PC-3 (cell line): ENCODE data around the gene COL13A1. TPM values are rescaled to one million over a fixed set of nuclear protein-coding genes. Genes with fewer than 3 reads are reported as not detected.

ENCODE experiments used
- ATAC-seq: fragments of 200-7000 bp; cut with Tn5 transposase; 2 replicates; pipeline ENCODE4 v1.9.1; 2020; ENCODE audit warnings: mild to moderate bottlenecking, moderate library complexity
- BruUV-seq: library from RNA; stranded (reverse); fragments of 400-500 nt; replicated peaks from 2 replicates; lab custom pipeline; 2021; lab: Mats Ljungman, UMichigan
- CTCF ChIA-PET: fragments of 300-600 bp; sonication (Branson Sonifier 250); formaldehyde crosslinking; loops from one replicate; lab custom pipeline; 2022; ENCODE audit warnings: antibody characterized with exemption; lab: Charles Lee
- POLR2A ChIA-PET: fragments of 300-600 bp; sonication (Branson Sonifier 250); formaldehyde crosslinking; loops from one replicate; lab custom pipeline; 2022; ENCODE audit warnings: antibody characterized with exemption; ENCODE audit not compliant: unreplicated experiment; lab: Charles Lee
- DNase-seq: peaks from one replicate; pipeline ENCODE4 v3.0.0-alpha.2; 2015
- H2AFZ ChIP-seq: fragments of 300-600 bp; sonication (generic); 2 replicates; pipeline ENCODE4 v1.6.0; 2016; ENCODE audit warnings: antibody characterized with exemption, low read length
- H3F3A ChIP-seq: fragments of 300-600 bp; sonication (generic); one replicate; pipeline ENCODE4 v1.6.0; 2017; ENCODE audit warnings: antibody characterized with exemption, low read length, control low read depth, mild to moderate bottlenecking; ENCODE audit not compliant: unreplicated experiment
- H3K27ac ChIP-seq: fragments of 300-600 bp; sonication (generic); 2 replicates; pipeline ENCODE4 v1.5.1; 2016; ENCODE audit warnings: mild to moderate bottlenecking, low read length
- H3K27me3 ChIP-seq: fragments of 300-600 bp; sonication (generic); 2 replicates; pipeline ENCODE4 v1.6.1; 2016; ENCODE audit warnings: low read length, mixed read lengths
- H3K36me3 ChIP-seq: fragments of 300-600 bp; sonication (generic); 2 replicates; pipeline ENCODE4 v1.6.1; 2016; ENCODE audit warnings: low read depth, mixed run types, low read length, mixed read lengths
- H3K4me1 ChIP-seq: fragments of 300-600 bp; sonication (generic); 2 replicates; pipeline ENCODE4 v1.5.1; 2016; ENCODE audit warnings: low read length; ENCODE audit not compliant: insufficient read depth
- H3K4me2 ChIP-seq: fragments of 300-600 bp; sonication (generic); 2 replicates; pipeline ENCODE4 v1.6.0; 2016; ENCODE audit warnings: low read length
- H3K4me3 ChIP-seq: fragments of 300-600 bp; sonication (generic); 2 replicates; pipeline ENCODE4 v1.5.1; 2016; ENCODE audit warnings: mild to moderate bottlenecking, low read length, mixed read lengths
- H3K79me2 ChIP-seq: fragments of 300-600 bp; sonication (generic); 2 replicates; pipeline ENCODE4 v1.6.1; 2017; ENCODE audit warnings: low read length, mixed read lengths
- H3K9ac ChIP-seq: fragments of 300-600 bp; sonication (generic); 2 replicates; pipeline ENCODE4 v1.6.0; 2016; ENCODE audit warnings: mild to moderate bottlenecking, low read length
- H3K9me2 ChIP-seq: fragments of 300-600 bp; sonication (generic); replicated peaks from 2 replicates; pipeline ENCODE4 v1.6.1; 2016; ENCODE audit warnings: mixed run types, low read length, mixed read lengths
- H3K9me3 ChIP-seq: fragments of 300-600 bp; sonication (generic); 2 replicates; pipeline ENCODE4 v1.6.1; 2016; ENCODE audit warnings: low read length, mixed read lengths
- H4K20me1 ChIP-seq: fragments of 300-600 bp; sonication (generic); 2 replicates; pipeline ENCODE4 v1.6.1; 2016; ENCODE audit warnings: low read length, mixed read lengths
- EZH2 ChIP-seq: fragments of 300-600 bp; sonication (generic); IDR thresholded peaks from one replicate; pipeline ENCODE4 v1.6.1; 2017; ENCODE audit warnings: antibody characterized with exemption, mild to moderate bottlenecking, low read length; ENCODE audit not compliant: unreplicated experiment
- EZH2phosphoT487 ChIP-seq: fragments of 300-600 bp; sonication (generic); IDR thresholded peaks from 2 replicates; pipeline ENCODE4 v1.6.1; 2018; ENCODE audit warnings: mild to moderate bottlenecking, antibody characterized with exemption, low read length, borderline replicate concordance
- intact Hi-C: fragments of 100-400 bp; cut with micrococcal nuclease; formaldehyde crosslinking; loops from 2 replicates; pipeline ENCODE4 v1.9.0; 2023
- total RNA-seq: library from RNA; depleted of rRNA; stranded (reverse); fragments of >200 nt; gene quantifications from 2 replicates; pipeline ENCODE4 v1.2.3, GENCODE V29; 2014
- TF ChIP-seq, protein P1 (sequence below): fragments of 300-600 bp; sonication (generic); conservative IDR thresholded peaks from 2 replicates; pipeline ENCODE4 v1.5.1; 2017; ENCODE audit warnings: antibody characterized with exemption, low read depth, mild to moderate bottlenecking, low read length

Gene COL13A1
- total RNA-seq, 1 experiment from 2014 or later, result 201 TPM

DNA sequence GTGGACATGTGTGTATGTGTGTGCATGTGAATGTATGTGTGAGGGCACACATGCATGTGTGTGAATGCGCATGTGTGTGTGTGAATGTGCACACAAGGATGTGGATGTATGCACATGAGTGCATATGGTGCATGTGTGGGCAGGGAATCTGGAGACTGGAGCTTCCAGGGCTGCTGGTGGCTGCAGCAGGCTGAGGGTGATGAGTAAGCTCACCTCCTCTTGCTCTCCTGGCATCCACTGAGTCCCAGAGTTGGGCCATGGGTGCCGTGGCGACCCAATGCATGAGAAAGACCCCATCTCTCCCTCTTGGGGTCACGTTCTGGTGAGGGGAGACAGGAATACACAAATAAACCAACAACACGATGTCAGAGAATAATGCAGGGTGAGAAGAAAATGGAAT is 33.3 kb upstream of the COL13A1 start:
- Histone ChIP-seq H3K79me2 (no peaks in the 10 kb centered on the region), H3K27ac (no peak overlapping the region), H3K4me2 (no peak overlapping the region), H3K27me3 (no peaks in the 10 kb centered on the region), H3K9me3 (no peaks in the 10 kb centered on the region), H3K4me3 (no peak overlapping the region), H3K9me2 (no peaks in the 10 kb centered on the region), H4K20me1 (no peaks in the 10 kb centered on the region), H3K9ac (no peak overlapping the region), H3K4me1 (peaks cover 14% of the 10 kb centered on the region), H3F3A (no peaks in the 10 kb centered on the region), H2AFZ (no peak overlapping the region), H3K36me3 (no peaks in the 10 kb centered on the region)
- no peak for ATAC-seq
- DNase-seq, result no peak
- BruUV-seq, result no TSS peak
- no peak for TF ChIP-seq EZH2
- TF ChIP-seq, protein P1, sequence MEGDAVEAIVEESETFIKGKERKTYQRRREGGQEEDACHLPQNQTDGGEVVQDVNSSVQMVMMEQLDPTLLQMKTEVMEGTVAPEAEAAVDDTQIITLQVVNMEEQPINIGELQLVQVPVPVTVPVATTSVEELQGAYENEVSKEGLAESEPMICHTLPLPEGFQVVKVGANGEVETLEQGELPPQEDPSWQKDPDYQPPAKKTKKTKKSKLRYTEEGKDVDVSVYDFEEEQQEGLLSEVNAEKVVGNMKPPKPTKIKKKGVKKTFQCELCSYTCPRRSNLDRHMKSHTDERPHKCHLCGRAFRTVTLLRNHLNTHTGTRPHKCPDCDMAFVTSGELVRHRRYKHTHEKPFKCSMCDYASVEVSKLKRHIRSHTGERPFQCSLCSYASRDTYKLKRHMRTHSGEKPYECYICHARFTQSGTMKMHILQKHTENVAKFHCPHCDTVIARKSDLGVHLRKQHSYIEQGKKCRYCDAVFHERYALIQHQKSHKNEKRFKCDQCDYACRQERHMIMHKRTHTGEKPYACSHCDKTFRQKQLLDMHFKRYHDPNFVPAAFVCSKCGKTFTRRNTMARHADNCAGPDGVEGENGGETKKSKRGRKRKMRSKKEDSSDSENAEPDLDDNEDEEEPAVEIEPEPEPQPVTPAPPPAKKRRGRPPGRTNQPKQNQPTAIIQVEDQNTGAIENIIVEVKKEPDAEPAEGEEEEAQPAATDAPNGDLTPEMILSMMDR, result no peak
- TF ChIP-seq EZH2phosphoT487, result no peak
- intact Hi-C loops, result no loop called here
- POLR2A ChIA-PET, result no interaction called here
- CTCF ChIA-PET, result no interaction called here

DNA sequence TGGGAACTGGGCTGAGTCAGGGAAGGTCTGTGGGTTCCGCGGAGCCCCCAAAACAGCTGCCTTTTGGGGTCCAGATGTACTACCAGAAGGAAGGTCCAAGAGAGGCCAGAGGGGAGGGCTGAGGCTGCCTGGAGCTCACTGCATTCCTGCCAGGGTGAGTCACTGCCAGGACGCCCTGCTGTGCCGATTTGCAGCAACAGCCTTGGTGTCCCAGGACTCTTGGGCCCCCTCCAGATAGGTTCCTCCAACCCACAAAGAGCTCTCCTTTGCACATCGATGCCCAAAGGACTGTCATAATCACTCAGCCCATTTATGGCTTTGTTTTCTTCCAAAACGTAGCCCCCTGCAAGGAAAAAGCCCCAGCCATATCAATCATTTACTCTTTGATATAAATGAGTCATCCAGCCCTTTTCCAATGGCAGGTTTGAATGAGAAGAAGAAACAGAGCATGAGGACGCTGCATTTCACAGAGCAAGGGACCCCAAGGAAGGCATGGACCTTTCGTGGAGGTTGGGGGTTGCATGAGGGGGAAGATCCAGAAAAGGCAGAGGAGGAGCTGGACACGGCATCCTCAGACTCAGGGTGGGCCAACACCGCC is 32.2 kb upstream of the COL13A1 start:
- Histone ChIP-seq H3K9me2 (no peaks in the 10 kb centered on the region), H3K27me3 (no peaks in the 10 kb centered on the region), H2AFZ (peak overlapping the region; percentile 66), H3K9ac (no peak overlapping the region), H4K20me1 (no peaks in the 10 kb centered on the region), H3K9me3 (no peaks in the 10 kb centered on the region), H3K27ac (no peak overlapping the region), H3K36me3 (no peaks in the 10 kb centered on the region), H3K4me2 (peak overlapping the region; percentile 74), H3K4me3 (peak overlapping the region; percentile 45), H3F3A (no peaks in the 10 kb centered on the region), H3K4me1 (peaks cover 14% of the 10 kb centered on the region), H3K79me2 (no peaks in the 10 kb centered on the region)
- ChIA-PET POLR2A (no interaction called here), CTCF (interaction anchor here (0.5 to 0.7 kb wide), 2 partner anchors 32 to 347 kb away, joined by 3 to 6 read pairs; no protein-coding TSS in a partner anchor)
- intact Hi-C loops, result loop anchor here (1.0 kb wide), 1 partner anchor 33 kb away; no protein-coding TSS in a partner anchor
- TF ChIP-seq, protein P1, result no peak
- TF ChIP-seq EZH2phosphoT487 (no peak), EZH2 (no peak)
- ATAC-seq (peak; percentile 99), DNase-seq (peak; percentile 89)
- no TSS peak for BruUV-seq
